GM23338 (cell line): ENCODE results near the gene SLC6A11. TPM values are rescaled to one million over a fixed set of nuclear protein-coding genes. Genes with fewer than 3 reads are reported as not detected.

Experiments
- ATAC-seq: fragments of 200-7000 bp; cut with Tn5 transposase; 3 replicates; pipeline ENCODE4 v1.9.1; 2020
- DNase-seq: peaks from one replicate; pipeline ENCODE4 v3.0.0-alpha.2; 2015; ENCODE audit warnings: low spot score
- H2AFZ ChIP-seq: fragments of 200-600 bp; sonication (generic); 2 replicates; pipeline ENCODE4 v1.8.0; 2016; ENCODE audit warnings: antibody characterized with exemption, mild to moderate bottlenecking, moderate library complexity
- H3F3A ChIP-seq: fragments of 200-600 bp; sonication (generic); replicated peaks from 2 replicates; pipeline ENCODE4 v1.8.0; 2017; ENCODE audit warnings: antibody characterized with exemption, mixed run types, low read depth
- H3K27ac ChIP-seq: fragments of 200-600 bp; sonication (generic); 2 replicates; pipeline ENCODE4 v1.6.1; 2016; ENCODE audit warnings: low read depth
- H3K27me3 ChIP-seq: fragments of 200-600 bp; sonication (generic); 2 replicates; pipeline ENCODE4 v1.8.0; 2016; ENCODE audit warnings: mild to moderate bottlenecking, mixed run types, moderate library complexity; ENCODE audit not compliant: insufficient read depth
- H3K36me3 ChIP-seq: fragments of 200-600 bp; sonication (generic); 2 replicates; pipeline ENCODE4 v1.8.0; 2016; ENCODE audit warnings: mild to moderate bottlenecking; ENCODE audit not compliant: insufficient read depth
- H3K4me1 ChIP-seq: fragments of 200-600 bp; sonication (generic); 2 replicates; pipeline ENCODE4 v1.8.0; 2016; ENCODE audit warnings: mild to moderate bottlenecking, moderate library complexity; ENCODE audit not compliant: insufficient read depth
- H3K4me2 ChIP-seq: fragments of 200-600 bp; sonication (generic); 2 replicates; pipeline ENCODE4 v1.7.1; 2017; ENCODE audit warnings: mixed run types
- H3K4me3 ChIP-seq: fragments of 200-600 bp; sonication (generic); 2 replicates; pipeline ENCODE4 v1.6.1; 2016; ENCODE audit warnings: mixed run types
- H3K79me2 ChIP-seq: fragments of 200-600 bp; sonication (generic); replicated peaks from 2 replicates; pipeline ENCODE4 v1.8.0; 2017; ENCODE audit warnings: mild to moderate bottlenecking; ENCODE audit not compliant: insufficient read depth
- H3K9me2 ChIP-seq: fragments of 200-600 bp; sonication (generic); 2 replicates; pipeline ENCODE4 v1.8.0; 2017; ENCODE audit not compliant: insufficient read depth
- H4K20me1 ChIP-seq: fragments of 200-600 bp; sonication (generic); replicated peaks from 2 replicates; pipeline ENCODE4 v1.8.0; 2017; ENCODE audit warnings: mild to moderate bottlenecking; ENCODE audit not compliant: insufficient read depth
- H3K27ac Mint-ChIP-seq: 2 replicates; pipeline ENCODE4 v1.8.0; 2020; ENCODE audit warnings: inconsistent platforms, mild to moderate bottlenecking, moderate library complexity, mixed read lengths
- H3K27me3 Mint-ChIP-seq: 3 replicates; pipeline ENCODE4 v1.8.0; 2022; ENCODE audit warnings: low read depth, mild to moderate bottlenecking, moderate library complexity, mixed read lengths, inconsistent platforms; ENCODE audit not compliant: insufficient read depth, poor library complexity
- H3K36me3 Mint-ChIP-seq: 3 replicates; pipeline ENCODE4 v1.8.0; 2021; ENCODE audit warnings: low read depth, mild to moderate bottlenecking, inconsistent platforms, moderate library complexity, mixed read lengths
- H3K4me1 Mint-ChIP-seq: 3 replicates; pipeline ENCODE4 v1.8.0; 2020; ENCODE audit warnings: mild to moderate bottlenecking, inconsistent platforms, mixed read lengths
- H3K4me3 Mint-ChIP-seq: 3 replicates; pipeline ENCODE4 v1.8.0; 2021; ENCODE audit warnings: moderate library complexity, mild to moderate bottlenecking, inconsistent platforms, mixed read lengths
- H3K9me3 Mint-ChIP-seq: 3 replicates; pipeline ENCODE4 v1.8.0; 2020; ENCODE audit warnings: moderate library complexity, mild to moderate bottlenecking, inconsistent platforms, mixed read lengths
- CREB1 ChIP-seq: fragments of 250-450 bp; sonication (Bioruptor Pico); IDR thresholded peaks from 2 replicates; pipeline ENCODE4 v1.5.0; 2020; ENCODE audit warnings: low read depth, mild to moderate bottlenecking, moderate library complexity
- JUNB ChIP-seq: IDR thresholded peaks from one replicate; pipeline ENCODE4 v1.6.1; 2016; ENCODE audit warnings: antibody characterized with exemption; ENCODE audit not compliant: unreplicated experiment
- POLR2AphosphoS5 ChIP-seq: IDR thresholded peaks from 2 replicates; pipeline ENCODE4 v1.6.1; 2016; ENCODE audit warnings: antibody characterized with exemption, low read depth
- REST ChIP-seq: IDR thresholded peaks from one replicate; pipeline ENCODE4 v1.6.1; 2018; ENCODE audit warnings: antibody characterized with exemption; ENCODE audit not compliant: unreplicated experiment
- ZNF114 ChIP-seq: fragments of 250-450 bp; sonication (Bioruptor Pico); IDR thresholded peaks from 2 replicates; pipeline ENCODE4 v1.5.0; 2020; ENCODE audit warnings: mild to moderate bottlenecking, moderate library complexity
- ZNF331 ChIP-seq: fragments of 250-450 bp; sonication (Bioruptor Pico); IDR thresholded peaks from 2 replicates; pipeline ENCODE4 v1.5.0; 2020; ENCODE audit warnings: low read depth, mild to moderate bottlenecking, moderate library complexity
- polyA plus RNA-seq: library from polyadenylated mRNA; unstranded; fragments of >200 nt; fragmentation: Nextera tagmentation; extraction: Ambion mirVana; gene quantifications from 2 replicates; pipeline ENCODE4 v1.2.1, GENCODE V29; 2016
- total RNA-seq: library from RNA; depleted of rRNA; stranded (reverse); fragments of >200 nt; shearing (Covaris generic); gene quantifications from 2 replicates; pipeline ENCODE4 v1.2.3, GENCODE V29; 2014
- TF ChIP-seq, protein P1 (sequence below): IDR thresholded peaks from 2 replicates; pipeline ENCODE4 v1.6.1; 2016; ENCODE audit warnings: antibody characterized with exemption

The SLC6A11 gene
- total and polyA plus RNA-seq, 2 experiments from 2014 or later: 0.47 to 1.1 TPM

GRCh38 chr3:10839167-10839566 is 23.1 kb downstream of the SLC6A11 start:
- H3K4me1 Mint-ChIP-seq: peaks cover 3% of the 10 kb centered on the region
- H4K20me1 ChIP-seq: no peaks in the 10 kb centered on the region
- H3K4me1 ChIP-seq: no peaks in the 10 kb centered on the region; the same call in 1 of the 2 replicates
- H3K27ac Mint-ChIP-seq: no peak overlapping the region
- no peaks in the 10 kb centered on the region for H3K9me3 Mint-ChIP-seq
- no peaks in the 10 kb centered on the region for H3K36me3 ChIP-seq
- H3K27ac ChIP-seq: no peak overlapping the region
- H3K4me2 ChIP-seq: no peak overlapping the region
- H3K4me3 ChIP-seq: no peak overlapping the region
- no peaks in the 10 kb centered on the region for H3K9me2 ChIP-seq
- peaks cover 6% of the 10 kb centered on the region for H3K27me3 Mint-ChIP-seq
- no peaks in the 10 kb centered on the region for H3K79me2 ChIP-seq
- DNase-seq: no peak
- no peak overlapping the region for H3K4me3 Mint-ChIP-seq
- no peak for ATAC-seq
- no peaks in the 10 kb centered on the region for H3K36me3 Mint-ChIP-seq
- no peaks in the 10 kb centered on the region for H3K27me3 ChIP-seq
- no peaks in the 10 kb centered on the region for H3F3A ChIP-seq
- TF ChIP-seq CREB1 (no peak), JUNB (no peak), REST (no peak), POLR2AphosphoS5 (no peak), ZNF331 (CRISPR knock-in tag) (no peak)
- H2AFZ ChIP-seq: no peak overlapping the region

DNA sequence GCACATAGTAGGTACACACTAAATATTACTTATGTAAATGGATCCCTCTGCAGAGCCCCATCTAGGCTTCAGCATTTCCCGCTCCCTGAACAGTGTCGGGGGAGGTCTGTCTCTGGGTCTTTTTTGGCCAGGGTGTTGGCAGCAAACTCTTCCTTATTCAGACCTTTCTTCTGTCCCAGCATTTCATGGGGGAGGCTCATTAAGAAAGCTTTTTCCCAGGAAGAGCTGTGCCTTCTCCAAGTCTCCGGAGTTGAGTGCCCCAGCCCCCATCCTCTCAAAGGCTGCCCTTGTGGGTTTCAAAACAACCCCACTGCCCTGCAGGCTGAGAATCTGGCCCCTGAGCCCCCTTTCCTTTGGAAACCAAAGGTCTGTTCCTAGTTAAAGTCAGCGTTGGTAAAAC is 25.1 kb downstream of the SLC6A11 start:
- peaks cover 6% of the 10 kb centered on the region for H3K27me3 Mint-ChIP-seq
- Histone ChIP-seq H4K20me1 (no peaks in the 10 kb centered on the region), H3K36me3 (no peaks in the 10 kb centered on the region), H3K4me1 (no peaks in the 10 kb centered on the region; the same call in 1 of the 2 replicates), H3K4me3 (no peak overlapping the region), H3F3A (no peaks in the 10 kb centered on the region), H3K27ac (no peak overlapping the region), H2AFZ (no peak overlapping the region), H3K27me3 (no peaks in the 10 kb centered on the region), H3K79me2 (no peaks in the 10 kb centered on the region), H3K4me2 (no peak overlapping the region), H3K9me2 (no peaks in the 10 kb centered on the region)
- TF ChIP-seq ZNF114 (CRISPR knock-in tag) (no peak), POLR2AphosphoS5 (no peak)
- TF ChIP-seq, protein P1, sequence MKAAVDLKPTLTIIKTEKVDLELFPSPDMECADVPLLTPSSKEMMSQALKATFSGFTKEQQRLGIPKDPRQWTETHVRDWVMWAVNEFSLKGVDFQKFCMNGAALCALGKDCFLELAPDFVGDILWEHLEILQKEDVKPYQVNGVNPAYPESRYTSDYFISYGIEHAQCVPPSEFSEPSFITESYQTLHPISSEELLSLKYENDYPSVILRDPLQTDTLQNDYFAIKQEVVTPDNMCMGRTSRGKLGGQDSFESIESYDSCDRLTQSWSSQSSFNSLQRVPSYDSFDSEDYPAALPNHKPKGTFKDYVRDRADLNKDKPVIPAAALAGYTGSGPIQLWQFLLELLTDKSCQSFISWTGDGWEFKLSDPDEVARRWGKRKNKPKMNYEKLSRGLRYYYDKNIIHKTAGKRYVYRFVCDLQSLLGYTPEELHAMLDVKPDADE: no peak
- no peak overlapping the region for H3K27ac Mint-ChIP-seq
- H3K36me3 Mint-ChIP-seq: no peaks in the 10 kb centered on the region
- H3K4me3 Mint-ChIP-seq: no peak overlapping the region
- no peak for DNase-seq
- no peaks in the 10 kb centered on the region for H3K4me1 Mint-ChIP-seq
- H3K9me3 Mint-ChIP-seq: no peaks in the 10 kb centered on the region
- no peak for ATAC-seq
